Activated CD8-positive, alpha-beta T cell treated with anti-CD3 and anti-CD28 coated beads for 36 hours (primary cell): ENCODE measurements around the gene DGKG. TPM values are rescaled to one million over a fixed set of nuclear protein-coding genes. Genes with fewer than 3 reads are reported as not detected.
A peak's percentile ranks its signal among the peaks of the same experiment; 100 is the strongest.

Experiments
- ATAC-seq: fragments of 200-7000 bp; cut with Tn5 transposase; one replicate; pipeline ENCODE4 v1.10.0; 2021; ENCODE audit warnings: mild to moderate bottlenecking, moderate library complexity
- CTCF ChIA-PET: fragments of 350-600 bp; sonication (Branson Sonifier 250); formaldehyde crosslinking; loops from one replicate; lab custom pipeline; 2021; ENCODE audit warnings: antibody characterized with exemption; lab: Charles Lee
- POLR2A ChIA-PET: fragments of 350-600 bp; sonication (Branson Sonifier 250); formaldehyde crosslinking; loops from one replicate; lab custom pipeline; 2021; ENCODE audit warnings: antibody characterized with exemption; lab: Charles Lee
- DNase-seq: peaks from one replicate; pipeline ENCODE4 v3.0.0-alpha.2; 2020
- H3K27ac Mint-ChIP-seq: one replicate; pipeline ENCODE4 v1.8.0; 2021; ENCODE audit warnings: mild to moderate bottlenecking, mixed read lengths
- H3K27me3 Mint-ChIP-seq: one replicate; pipeline ENCODE4 v1.8.0; 2021; ENCODE audit warnings: mixed read lengths
- H3K36me3 Mint-ChIP-seq: one replicate; pipeline ENCODE4 v1.8.0; 2021; ENCODE audit warnings: low read depth, mixed read lengths
- H3K4me1 Mint-ChIP-seq: one replicate; pipeline ENCODE4 v1.8.0; 2021; ENCODE audit warnings: low read depth, mixed read lengths
- H3K4me3 Mint-ChIP-seq: one replicate; pipeline ENCODE4 v1.8.0; 2021; ENCODE audit warnings: mild to moderate bottlenecking, moderate library complexity, mixed read lengths
- H3K9me3 Mint-ChIP-seq: one replicate; pipeline ENCODE4 v1.8.0; 2021; ENCODE audit warnings: mixed read lengths
- intact Hi-C: fragments of 100-400 bp; cut with micrococcal nuclease; formaldehyde crosslinking; loops from one replicate; pipeline ENCODE4 v1.10.0; 2022
- total RNA-seq, 2 experiments: library from RNA; stranded (reverse); gene quantifications; one replicate each; pipeline ENCODE4 v1.2.3, GENCODE V29; 2021
- TF ChIP-seq, protein P1 (sequence below): fragments of 200-600 bp; IDR thresholded peaks from one replicate; pipeline ENCODE4 v1.8.0; 2022; ENCODE audit warnings: antibody characterized with exemption, mild to moderate bottlenecking

The DGKG gene
- total RNA-seq, 2 experiments from 2014 or later: 0.18 to 0.36 TPM

DNA sequence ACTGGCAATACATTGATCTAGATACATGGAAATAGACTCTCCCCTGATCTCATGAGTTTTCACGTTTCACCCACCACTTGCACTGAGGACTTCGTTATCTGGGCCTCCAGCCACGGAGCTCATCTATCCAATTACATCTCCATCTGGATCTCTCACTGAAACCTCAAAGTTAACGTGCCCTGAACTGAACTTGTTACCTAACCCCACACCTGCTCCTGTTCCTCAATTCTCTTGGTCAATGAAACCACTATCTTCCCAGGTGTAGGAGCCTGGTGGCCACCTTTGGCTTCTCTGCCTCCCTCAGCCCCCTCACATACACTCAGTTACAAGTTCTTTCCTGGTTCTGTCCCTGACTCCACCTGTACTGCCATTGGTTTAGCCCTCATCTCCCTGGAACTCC is 9.7 kb downstream of the DGKG start:
- ChIA-PET POLR2A (no interaction called here), CTCF (interaction anchor here (1.4 kb wide), 1 partner anchor 188 kb away, joined by 5 read pairs; no protein-coding TSS in a partner anchor)
- Mint-ChIP-seq H3K4me1 (no peaks in the 10 kb centered on the region), H3K27me3 (peaks cover 4% of the 10 kb centered on the region), H3K4me3 (no peak overlapping the region), H3K27ac (no peak overlapping the region), H3K9me3 (no peaks in the 10 kb centered on the region), H3K36me3 (no peaks in the 10 kb centered on the region)
- DNase-seq (no peak), ATAC-seq (no peak)
- TF ChIP-seq, protein P1, sequence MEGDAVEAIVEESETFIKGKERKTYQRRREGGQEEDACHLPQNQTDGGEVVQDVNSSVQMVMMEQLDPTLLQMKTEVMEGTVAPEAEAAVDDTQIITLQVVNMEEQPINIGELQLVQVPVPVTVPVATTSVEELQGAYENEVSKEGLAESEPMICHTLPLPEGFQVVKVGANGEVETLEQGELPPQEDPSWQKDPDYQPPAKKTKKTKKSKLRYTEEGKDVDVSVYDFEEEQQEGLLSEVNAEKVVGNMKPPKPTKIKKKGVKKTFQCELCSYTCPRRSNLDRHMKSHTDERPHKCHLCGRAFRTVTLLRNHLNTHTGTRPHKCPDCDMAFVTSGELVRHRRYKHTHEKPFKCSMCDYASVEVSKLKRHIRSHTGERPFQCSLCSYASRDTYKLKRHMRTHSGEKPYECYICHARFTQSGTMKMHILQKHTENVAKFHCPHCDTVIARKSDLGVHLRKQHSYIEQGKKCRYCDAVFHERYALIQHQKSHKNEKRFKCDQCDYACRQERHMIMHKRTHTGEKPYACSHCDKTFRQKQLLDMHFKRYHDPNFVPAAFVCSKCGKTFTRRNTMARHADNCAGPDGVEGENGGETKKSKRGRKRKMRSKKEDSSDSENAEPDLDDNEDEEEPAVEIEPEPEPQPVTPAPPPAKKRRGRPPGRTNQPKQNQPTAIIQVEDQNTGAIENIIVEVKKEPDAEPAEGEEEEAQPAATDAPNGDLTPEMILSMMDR: no peak
- intact Hi-C loops: no loop called here

DNA sequence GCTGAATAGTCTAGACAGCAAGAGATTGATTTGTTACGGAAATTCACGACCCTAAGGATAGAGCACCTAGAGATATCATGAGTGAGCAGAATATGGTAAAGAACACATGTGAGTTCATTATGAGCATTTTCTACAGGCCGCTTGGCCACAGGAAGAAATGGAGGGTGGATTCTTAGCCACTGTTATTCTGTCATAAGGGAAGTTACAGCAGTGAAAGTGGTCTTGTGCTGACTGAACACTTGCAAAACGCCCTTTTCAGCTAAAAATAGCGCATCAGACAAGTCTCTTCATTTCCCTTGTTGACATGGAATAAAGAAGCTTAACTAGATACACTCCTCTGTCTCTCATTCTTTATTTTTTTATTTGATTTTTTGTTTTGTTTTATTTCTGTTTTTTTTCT is 19.8 kb downstream of the DGKG start:
- CTCF ChIA-PET: interaction anchor here (1.0 to 1.3 kb wide), 2 partner anchors 274 to 398 kb away, joined by 3 read pairs; no protein-coding TSS in a partner anchor
- ATAC-seq: no peak

DNA sequence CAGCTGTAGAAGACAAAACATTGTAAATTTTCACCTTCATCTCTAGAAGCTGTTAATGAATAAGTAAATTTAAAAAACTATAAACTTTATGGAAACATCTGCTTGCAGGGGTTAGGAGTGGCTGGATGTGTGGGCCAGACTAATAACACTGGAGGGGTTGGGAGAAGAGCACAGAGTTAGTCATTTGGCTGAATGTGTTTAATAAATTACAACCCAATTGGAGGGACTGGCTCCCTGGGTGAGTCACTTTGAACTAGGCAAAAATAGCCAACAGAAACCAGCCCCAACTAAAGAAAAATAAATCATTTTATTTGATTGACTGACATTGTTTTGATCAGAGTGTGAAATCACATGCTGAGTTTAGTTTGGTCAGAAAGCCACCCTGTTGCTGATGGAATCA is 21.8 kb downstream of the DGKG start:
- peaks cover 13% of the 10 kb centered on the region for H3K4me1 Mint-ChIP-seq
- CTCF ChIA-PET: interaction anchor here (0.6 to 1.2 kb wide), 2 partner anchors 200 to 202 kb away, joined by 3 read pairs; no protein-coding TSS in a partner anchor
- TF ChIP-seq, protein P1: no peak
- H3K9me3 Mint-ChIP-seq: peaks cover 4% of the 10 kb centered on the region
- H3K36me3 Mint-ChIP-seq: no peaks in the 10 kb centered on the region
- peaks cover 5% of the 10 kb centered on the region for H3K27me3 Mint-ChIP-seq
- no peak overlapping the region for H3K27ac Mint-ChIP-seq
- ATAC-seq (no peak), DNase-seq (no peak)
- POLR2A ChIA-PET: no interaction called here
- H3K4me3 Mint-ChIP-seq: no peak overlapping the region
- intact Hi-C loops: no loop called here

More for the DNA sequence above, 19.8 kb downstream of the DGKG start:
- no peak overlapping the region for H3K4me3 Mint-ChIP-seq
- H3K27ac Mint-ChIP-seq: no peak overlapping the region
- H3K4me1 Mint-ChIP-seq: peaks cover 13% of the 10 kb centered on the region
- H3K9me3 Mint-ChIP-seq: peaks cover 4% of the 10 kb centered on the region
- DNase-seq: no peak
- POLR2A ChIA-PET: interaction anchor here (0.9 kb wide), 1 partner anchor 33 kb away, joined by 3 read pairs; no protein-coding TSS in a partner anchor
- H3K36me3 Mint-ChIP-seq: no peaks in the 10 kb centered on the region
- TF ChIP-seq, protein P1: no peak
- intact Hi-C loops: no loop called here
- peaks cover 5% of the 10 kb centered on the region for H3K27me3 Mint-ChIP-seq

DNA sequence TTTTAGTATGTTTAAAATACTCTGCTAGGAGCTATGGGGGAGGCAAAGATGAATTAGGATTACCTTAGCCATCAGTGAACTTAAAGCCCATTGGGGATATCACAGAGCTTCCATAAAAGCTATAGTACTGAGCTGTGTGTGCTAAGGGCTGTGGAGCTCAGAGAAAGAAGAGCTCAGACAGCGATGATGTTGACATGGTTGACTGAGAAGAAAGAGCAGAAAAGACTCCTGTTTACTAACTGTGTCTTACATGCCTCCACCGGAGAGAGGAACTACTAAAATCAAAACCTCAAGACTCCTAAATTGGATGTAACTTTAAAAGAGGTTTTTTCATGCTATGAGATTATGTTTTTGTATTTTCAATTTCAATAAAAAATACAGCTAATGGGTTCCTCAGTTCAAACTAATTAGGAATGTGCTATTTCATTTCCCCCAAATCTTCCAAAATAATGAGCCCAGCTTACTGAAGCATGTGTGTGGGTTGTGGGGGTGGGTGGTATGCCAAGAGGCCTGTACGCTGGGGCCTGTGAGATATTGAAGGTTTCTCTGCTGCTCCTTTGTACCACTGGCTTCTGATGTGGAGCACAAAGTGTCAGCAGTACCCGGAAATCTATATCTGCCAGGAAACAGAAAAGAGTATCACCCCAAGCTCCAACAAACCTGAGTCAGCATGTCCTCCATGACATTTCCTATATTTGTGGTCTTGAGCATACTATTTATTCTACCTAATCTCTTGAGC is 22.7 kb downstream of the DGKG start:
- H3K4me1 Mint-ChIP-seq: peaks cover 13% of the 10 kb centered on the region
- peak; percentile 49 for ATAC-seq
- peaks cover 5% of the 10 kb centered on the region for H3K27me3 Mint-ChIP-seq
- peaks cover 4% of the 10 kb centered on the region for H3K9me3 Mint-ChIP-seq
- ChIA-PET CTCF (interaction anchor here (0.6 to 1.2 kb wide), 2 partner anchors 201 to 202 kb away, joined by 3 read pairs; no protein-coding TSS in a partner anchor), POLR2A (interaction anchor here (0.7 kb wide), 1 partner anchor 21 kb away, joined by 3 read pairs; no protein-coding TSS in a partner anchor)
- H3K4me3 Mint-ChIP-seq: no peak overlapping the region
- intact Hi-C loops: no loop called here
- no peak overlapping the region for H3K27ac Mint-ChIP-seq
- TF ChIP-seq, protein P1: no peak
- DNase-seq: peak; percentile 9
- no peaks in the 10 kb centered on the region for H3K36me3 Mint-ChIP-seq

DNA sequence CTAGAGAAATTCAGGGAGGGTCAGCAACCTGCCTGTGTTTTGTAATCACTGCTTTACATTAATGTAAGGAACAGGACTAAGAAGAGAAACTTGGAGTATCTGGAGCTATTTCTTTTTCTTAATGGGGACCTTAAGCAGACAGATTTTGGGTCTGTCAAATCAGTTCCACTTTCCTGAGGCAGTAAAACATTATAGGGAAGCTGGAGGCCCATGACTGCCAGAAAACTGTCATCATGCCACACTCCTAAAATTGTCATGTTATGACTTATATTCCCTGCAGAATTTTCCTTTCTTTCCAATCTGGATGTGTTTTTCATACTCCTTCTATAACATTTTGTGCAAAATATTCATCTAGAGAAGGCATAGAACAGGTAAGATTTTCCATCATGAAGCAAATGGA is 28.8 kb downstream of the DGKG start:
- ChIA-PET POLR2A (no interaction called here), CTCF (interaction anchor here (1.7 kb wide), 1 partner anchor 207 kb away, joined by 5 read pairs; no protein-coding TSS in a partner anchor)
- Mint-ChIP-seq H3K36me3 (no peaks in the 10 kb centered on the region), H3K4me3 (no peak overlapping the region), H3K27ac (no peak overlapping the region), H3K27me3 (no peaks in the 10 kb centered on the region), H3K4me1 (no peaks in the 10 kb centered on the region), H3K9me3 (no peaks in the 10 kb centered on the region)
- no peak for ATAC-seq
- intact Hi-C loops: no loop called here
- TF ChIP-seq, protein P1: no peak
- no peak for DNase-seq
